ENCODE results near the gene NOLC1.

The NOLC1 gene

GRCh38 chr10:102151774-102152544 is at the start of gene NOLC1:
Gene NOLC1 (plus strand): TSS chr10:102152389. CDS start chr10:102152411, 22 bp downstream.
- DNase-seq (ENCODE audit: low spot score) = peak; percentile 98

- DNase-seq (ENCODE audit: low spot score) = no peak
Observed at GRCh38 chr10:102102421-102102820, 49.8 kb upstream of the NOLC1 start.

- DNase-seq (ENCODE audit: low spot score) = no peak
Observed at GRCh38 chr10:102106998-102107397, 45.2 kb upstream of the NOLC1 start.

GRCh38 chr10:102109166-102110116 is 42.7 kb upstream of the NOLC1 start:
- no peak for DNase-seq (ENCODE audit: low spot score)

- DNase-seq (ENCODE audit: low spot score) = no peak
Observed at GRCh38 chr10:102111276-102111675, 40.9 kb upstream of the NOLC1 start.

GRCh38 chr10:102112210-102112817 is 39.9 kb upstream of the NOLC1 start:
- DNase-seq (ENCODE audit: low spot score) = no peak

GRCh38 chr10:102113261-102113955 is 38.8 kb upstream of the NOLC1 start:
- no peak for DNase-seq (ENCODE audit: low spot score)

- no peak for DNase-seq (ENCODE audit: low spot score)
Observed at GRCh38 chr10:102113956-102114857, 38.0 kb upstream of the NOLC1 start.

GRCh38 chr10:102114861-102115618 is 37.1 kb upstream of the NOLC1 start:
- peak; percentile 71 for DNase-seq (ENCODE audit: low spot score)

GRCh38 chr10:102115775-102116174 is 36.4 kb upstream of the NOLC1 start:
- DNase-seq (ENCODE audit: low spot score) = no peak

GRCh38 chr10:102116656-102117055 is 35.5 kb upstream of the NOLC1 start:
- DNase-seq (ENCODE audit: low spot score) = no peak

- DNase-seq (ENCODE audit: low spot score) = no peak
Observed at GRCh38 chr10:102117391-102118159, 34.6 kb upstream of the NOLC1 start.

GRCh38 chr10:102118867-102119266 is 33.3 kb upstream of the NOLC1 start:
- no peak for DNase-seq (ENCODE audit: low spot score)

GRCh38 chr10:102119417-102120141 is 32.6 kb upstream of the NOLC1 start:
- DNase-seq (ENCODE audit: low spot score) = peak; percentile 25

GRCh38 chr10:102120142-102120990 is 31.8 kb upstream of the NOLC1 start, which contains the start of gene LDB1:
Gene LDB1 (minus strand): TSS chr10:102120368. CDS start chr10:102120110, 258 bp downstream.
- DNase-seq (ENCODE audit: low spot score) = peak; percentile 81

- DNase-seq (ENCODE audit: low spot score) = no peak
Observed at GRCh38 chr10:102120991-102121738, 31.0 kb upstream of the NOLC1 start.

Data from LoVo (cell line).